PC-9 (cell line): Measurements from ENCODE around the gene AKAP13. TPM values are rescaled to one million over a fixed set of nuclear protein-coding genes. Genes with fewer than 3 reads are reported as not detected.

ENCODE experiments used
- BruUV-seq: library from RNA; stranded (reverse); fragments of 400-500 nt; replicated peaks from 2 replicates; lab custom pipeline; 2021; lab: Mats Ljungman, UMichigan
- CTCF ChIA-PET: fragments of 300-600 bp; sonication (Branson Sonifier 250); formaldehyde crosslinking; loops from one replicate; lab custom pipeline; 2022; ENCODE audit warnings: antibody characterized with exemption; lab: Charles Lee
- POLR2A ChIA-PET: fragments of 300-600 bp; sonication (Branson Sonifier 250); formaldehyde crosslinking; loops from one replicate; lab custom pipeline; 2022; ENCODE audit warnings: antibody characterized with exemption; ENCODE audit not compliant: unreplicated experiment; lab: Charles Lee
- DNase-seq, 2 experiments: peaks; one replicate each; pipeline versions ENCODE4 v3.0.0 to v3.0.0-alpha.2; 2015 to 2022; ENCODE audit warnings: mixed read lengths in 1 of 2
- H2AFZ ChIP-seq: fragments of 200-600 bp; sonication (generic); 2 replicates; pipeline ENCODE4 v1.8.1; 2017; ENCODE audit warnings: antibody characterized with exemption
- H3F3A ChIP-seq: fragments of 200-600 bp; sonication (generic); 2 replicates; pipeline ENCODE4 v1.8.1; 2017; ENCODE audit warnings: antibody characterized with exemption, mild to moderate bottlenecking, low read depth; ENCODE audit not compliant: insufficient read depth
- H3K27ac ChIP-seq: fragments of 200-600 bp; sonication (generic); 2 replicates; pipeline ENCODE4 v1.6.1; 2016; ENCODE audit warnings: mixed run types
- H3K27me3 ChIP-seq: fragments of 200-600 bp; sonication (generic); 2 replicates; pipeline ENCODE4 v1.6.1; 2016; ENCODE audit warnings: low read depth, mixed run types; ENCODE audit not compliant: insufficient read depth
- H3K36me3 ChIP-seq: fragments of 200-600 bp; sonication (generic); 2 replicates; pipeline ENCODE4 v1.6.1; 2016; ENCODE audit warnings: low read depth, mixed run types
- H3K4me1 ChIP-seq: fragments of 200-600 bp; sonication (generic); replicated peaks from 2 replicates; pipeline ENCODE4 v1.6.1; 2016; ENCODE audit warnings: mixed run types; ENCODE audit not compliant: insufficient read depth
- H3K4me2 ChIP-seq: fragments of 200-600 bp; sonication (generic); 2 replicates; pipeline ENCODE4 v1.6.1; 2017; ENCODE audit warnings: mixed run types
- H3K4me3 ChIP-seq: fragments of 200-600 bp; sonication (generic); 2 replicates; pipeline ENCODE4 v1.6.1; 2016; ENCODE audit warnings: mixed run types
- H3K79me2 ChIP-seq: fragments of 200-600 bp; sonication (generic); 2 replicates; pipeline ENCODE4 v1.6.1; 2017; ENCODE audit warnings: low read depth, mixed run types
- H3K9me2 ChIP-seq: fragments of 200-600 bp; sonication (generic); 2 replicates; pipeline ENCODE4 v1.8.1; 2017; ENCODE audit warnings: mild to moderate bottlenecking; ENCODE audit not compliant: insufficient read depth
- H3K9me3 ChIP-seq: fragments of 200-600 bp; sonication (generic); 2 replicates; pipeline ENCODE4 v1.8.1; 2016; ENCODE audit warnings: low read depth; ENCODE audit not compliant: insufficient read depth
- H4K20me1 ChIP-seq: fragments of 200-600 bp; sonication (generic); 2 replicates; pipeline ENCODE4 v1.8.1; 2017; ENCODE audit not compliant: insufficient read depth
- CTCF ChIP-seq: fragments of 200-600 bp; sonication (generic); conservative IDR thresholded peaks from 2 replicates; pipeline ENCODE4 v1.6.1; 2017; ENCODE audit warnings: mixed run types, antibody characterized with exemption, mild to moderate bottlenecking, moderate library complexity
- EZH2 ChIP-seq: fragments of 200-600 bp; sonication (generic); IDR thresholded peaks from 2 replicates; pipeline ENCODE4 v1.8.0; 2017; ENCODE audit warnings: antibody characterized with exemption, low read depth
- intact Hi-C: fragments of 100-400 bp; cut with micrococcal nuclease; formaldehyde crosslinking; loops from one replicate; pipeline ENCODE4 v1.10.0; 2022; ENCODE audit not compliant: unreplicated experiment
- total RNA-seq: library from RNA; stranded (reverse); gene quantifications from 2 replicates; pipeline ENCODE4 v1.2.3, GENCODE V29; 2021

The AKAP13 gene
- total RNA-seq, 1 experiment from 2014 or later = 82.5 TPM

DNA sequence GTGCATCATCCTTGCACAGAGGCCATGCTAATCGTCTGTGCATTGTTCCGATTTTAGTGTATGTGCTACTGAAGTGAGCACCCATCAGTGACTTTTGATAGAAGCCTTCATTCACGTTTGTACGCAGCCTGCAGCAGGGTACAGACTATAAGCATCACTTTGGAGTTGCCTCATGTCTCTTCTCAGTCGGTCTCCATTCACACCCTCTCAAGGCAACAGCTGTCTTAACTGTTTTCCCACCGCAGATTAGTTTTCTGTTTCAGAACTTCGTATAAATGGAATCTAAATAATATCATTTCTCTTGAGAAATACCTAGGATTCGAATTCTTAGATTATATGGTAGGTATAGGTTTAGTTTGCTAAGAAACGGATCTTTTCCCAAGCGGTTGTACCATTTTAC, 271.1 kb downstream of the AKAP13 start:
- POLR2A ChIA-PET = no interaction called here
- Histone ChIP-seq H3K4me2 (no peak overlapping the region), H2AFZ (no peak overlapping the region), H3K4me1 (no peaks in the 10 kb centered on the region), H4K20me1 (peaks cover 4% of the 10 kb centered on the region; the same call in 1 of the 2 replicates), H3F3A (peaks cover 12% of the 10 kb centered on the region; the same call in 1 of the 2 replicates), H3K27me3 (no peaks in the 10 kb centered on the region), H3K36me3 (no peaks in the 10 kb centered on the region), H3K4me3 (no peak overlapping the region), H3K9me3 (no peaks in the 10 kb centered on the region), H3K79me2 (no peaks in the 10 kb centered on the region), H3K9me2 (no peaks in the 10 kb centered on the region), H3K27ac (no peak overlapping the region)
- no peak for DNase-seq
- intact Hi-C loops = no loop called here
- TF ChIP-seq CTCF (no peak), EZH2 (no peak)
- no TSS peak for BruUV-seq
- CTCF ChIA-PET = no interaction called here

DNA sequence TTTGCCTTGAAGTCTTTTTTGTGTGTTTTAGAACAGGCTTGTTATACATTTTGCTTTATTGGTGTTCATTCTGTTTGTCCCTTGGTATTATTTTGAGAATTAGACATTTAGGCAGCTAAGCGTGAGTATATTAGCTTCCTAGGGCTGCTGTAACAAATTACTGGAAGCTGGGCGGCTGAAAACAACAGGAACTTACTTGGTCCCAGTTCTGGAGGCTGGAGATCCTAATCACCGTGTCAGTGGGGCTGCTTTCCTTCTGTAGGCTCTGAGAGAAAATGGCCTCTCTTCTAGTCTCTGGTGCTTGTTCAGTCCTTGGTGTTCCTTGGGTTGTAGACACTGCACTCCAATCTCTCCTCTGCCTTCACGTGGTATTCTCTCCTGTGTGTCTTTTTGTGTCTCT, 272.1 kb downstream of the AKAP13 start:
- no peak overlapping the region for H3K27ac ChIP-seq
- no peak for TF ChIP-seq CTCF
- peaks cover 12% of the 10 kb centered on the region; the same call in 1 of the 2 replicates for H3F3A ChIP-seq
- no peaks in the 10 kb centered on the region for H3K9me3 ChIP-seq
- POLR2A ChIA-PET = no interaction called here
- CTCF ChIA-PET = no interaction called here
- no peak overlapping the region for H3K4me3 ChIP-seq
- intact Hi-C loops = no loop called here
- no peak overlapping the region for H2AFZ ChIP-seq
- no peaks in the 10 kb centered on the region for H3K9me2 ChIP-seq
- no peaks in the 10 kb centered on the region for H3K27me3 ChIP-seq
- peaks cover 4% of the 10 kb centered on the region; the same call in 1 of the 2 replicates for H4K20me1 ChIP-seq
- no peak for DNase-seq
- no TSS peak for BruUV-seq
- no peaks in the 10 kb centered on the region for H3K4me1 ChIP-seq
- no peaks in the 10 kb centered on the region for H3K36me3 ChIP-seq
- no peak overlapping the region for H3K4me2 ChIP-seq
- no peaks in the 10 kb centered on the region for H3K79me2 ChIP-seq

GRCh38 chr15:85657132-85657531, 276.7 kb downstream of the AKAP13 start:
- Histone ChIP-seq H3K9me3 (no peaks in the 10 kb centered on the region), H3K4me2 (no peak overlapping the region), H3K4me1 (no peaks in the 10 kb centered on the region), H3F3A (no peaks in the 10 kb centered on the region), H2AFZ (no peak overlapping the region), H3K27me3 (no peaks in the 10 kb centered on the region), H3K9me2 (no peaks in the 10 kb centered on the region), H3K79me2 (no peaks in the 10 kb centered on the region), H4K20me1 (no peaks in the 10 kb centered on the region), H3K4me3 (no peak overlapping the region), H3K36me3 (no peaks in the 10 kb centered on the region), H3K27ac (no peak overlapping the region)
- TF ChIP-seq EZH2 (no peak), CTCF (no peak)
- ChIA-PET CTCF (no interaction called here), POLR2A (no interaction called here)
- intact Hi-C loops = no loop called here
- BruUV-seq = no TSS peak
- DNase-seq = no peak
